GM13976 (cell line): ENCODE results near the gene FAM32A.

ENCODE experiments used
- DNase-seq: peaks from one replicate; pipeline ENCODE4 v3.0.0; 2012; ENCODE audit warnings: low spot score
- in situ Hi-C: fragments of 300-500 bp; cut with MboI; formaldehyde crosslinking; loops from one replicate; pipeline ENCODE4 v1.12.0; 2022; ENCODE audit warnings: low sequenced_read_pairs, mixed read lengths, inconsistent platforms; ENCODE audit not compliant: unreplicated experiment
- TF ChIP-seq, protein P1 (sequence below): IDR thresholded peaks from 2 replicates; pipeline ENCODE4 v1.5.1; 2012; ENCODE audit warnings: borderline replicate concordance, mild to moderate bottlenecking; ENCODE audit not compliant: insufficient read depth; ENCODE audit errors: extremely low read depth, missing control alignments, control extremely low read depth

FAM32A gene

DNA sequence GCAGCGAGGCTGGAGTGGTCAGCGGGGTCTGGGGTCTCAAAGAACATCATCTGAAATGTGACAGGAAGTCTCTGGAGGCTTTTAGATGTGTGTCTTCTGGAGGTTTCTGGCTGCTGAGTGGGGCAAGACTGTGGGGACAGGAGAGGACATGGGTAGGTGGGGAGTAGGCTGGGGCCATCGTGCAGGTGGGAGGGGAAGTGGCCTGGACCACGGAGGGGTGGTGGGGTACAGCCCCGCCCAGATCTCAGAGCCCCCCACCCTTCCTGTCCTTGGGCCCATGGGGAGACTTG lies 18.7 kb downstream of the FAM32A start:
- TF ChIP-seq, protein P1, sequence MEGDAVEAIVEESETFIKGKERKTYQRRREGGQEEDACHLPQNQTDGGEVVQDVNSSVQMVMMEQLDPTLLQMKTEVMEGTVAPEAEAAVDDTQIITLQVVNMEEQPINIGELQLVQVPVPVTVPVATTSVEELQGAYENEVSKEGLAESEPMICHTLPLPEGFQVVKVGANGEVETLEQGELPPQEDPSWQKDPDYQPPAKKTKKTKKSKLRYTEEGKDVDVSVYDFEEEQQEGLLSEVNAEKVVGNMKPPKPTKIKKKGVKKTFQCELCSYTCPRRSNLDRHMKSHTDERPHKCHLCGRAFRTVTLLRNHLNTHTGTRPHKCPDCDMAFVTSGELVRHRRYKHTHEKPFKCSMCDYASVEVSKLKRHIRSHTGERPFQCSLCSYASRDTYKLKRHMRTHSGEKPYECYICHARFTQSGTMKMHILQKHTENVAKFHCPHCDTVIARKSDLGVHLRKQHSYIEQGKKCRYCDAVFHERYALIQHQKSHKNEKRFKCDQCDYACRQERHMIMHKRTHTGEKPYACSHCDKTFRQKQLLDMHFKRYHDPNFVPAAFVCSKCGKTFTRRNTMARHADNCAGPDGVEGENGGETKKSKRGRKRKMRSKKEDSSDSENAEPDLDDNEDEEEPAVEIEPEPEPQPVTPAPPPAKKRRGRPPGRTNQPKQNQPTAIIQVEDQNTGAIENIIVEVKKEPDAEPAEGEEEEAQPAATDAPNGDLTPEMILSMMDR: no peak
- in situ Hi-C loops: no loop called here

DNA sequence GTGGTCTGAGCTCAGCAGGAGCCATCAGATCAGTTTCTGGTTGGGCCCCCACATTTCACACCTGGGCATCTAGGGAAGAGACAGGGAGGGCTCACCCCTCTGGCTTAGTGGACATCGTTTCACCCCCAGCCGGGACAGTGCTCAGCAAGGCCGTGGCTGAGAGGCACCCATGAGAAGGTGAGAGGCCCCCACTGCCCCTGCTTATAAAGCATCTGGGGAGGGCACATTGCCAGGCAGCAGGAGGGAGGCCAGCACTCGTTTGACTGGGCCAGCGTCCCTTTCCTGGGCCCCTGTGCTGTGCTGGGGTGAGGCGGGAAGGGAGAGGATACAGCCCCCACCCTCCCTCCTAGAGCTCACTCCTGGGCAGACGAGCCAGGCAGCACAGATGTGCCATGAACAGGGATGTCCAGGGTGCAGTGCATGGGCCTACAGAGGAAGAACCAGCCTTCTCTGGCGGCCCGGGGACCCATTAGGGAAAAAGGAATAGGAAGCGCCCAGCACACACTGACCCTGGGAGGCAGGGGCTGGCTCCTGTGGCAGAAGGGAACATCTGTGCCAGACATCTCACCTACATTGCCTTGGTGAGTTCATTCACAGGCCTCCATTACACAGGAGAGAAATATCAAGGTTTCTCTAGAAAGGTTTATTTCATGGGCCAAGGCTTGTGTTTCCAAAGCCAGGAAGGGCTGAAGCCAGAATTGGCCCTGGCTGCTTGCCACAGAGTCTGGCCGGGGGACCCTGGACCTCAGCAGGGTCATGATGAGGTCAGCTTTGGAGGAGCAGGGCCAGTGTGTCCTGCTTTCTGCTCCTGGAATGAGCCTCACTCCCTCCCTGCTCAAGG lies 20.2 kb downstream of the FAM32A start:
- in situ Hi-C loops: no loop called here
- no peak for DNase-seq
- TF ChIP-seq, protein P1: no peak

More for the DNA sequence above, 18.7 kb downstream of the FAM32A start:
- no peak for DNase-seq

DNA sequence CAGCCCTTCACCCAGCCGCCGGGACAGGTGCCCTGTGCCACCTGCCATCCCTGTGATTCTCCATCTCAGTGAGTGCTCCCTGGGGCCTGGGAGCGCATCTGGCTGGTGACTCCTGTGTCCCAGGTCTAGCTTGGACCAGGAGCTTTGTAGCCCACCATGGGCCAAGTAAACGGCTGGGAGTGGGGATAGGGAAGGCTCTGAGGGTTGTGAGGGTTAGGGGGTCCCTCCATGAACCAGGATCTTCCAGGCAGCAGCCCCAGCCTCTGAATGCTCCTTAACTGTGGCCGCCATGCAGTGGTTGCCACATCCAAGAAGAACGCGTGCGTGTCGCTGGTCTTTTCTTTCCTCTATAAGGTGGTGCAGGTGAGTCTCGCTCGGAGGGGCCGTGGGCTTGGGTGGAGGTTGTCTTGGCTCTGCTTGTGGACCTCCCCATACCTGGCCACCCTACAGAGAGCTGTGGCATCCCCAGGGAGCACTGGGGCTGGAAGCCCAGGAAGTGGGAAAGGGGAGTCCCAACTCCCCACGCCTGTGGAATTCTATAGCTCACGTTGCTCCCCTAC lies 20.9 kb downstream of the FAM32A start:
- in situ Hi-C loops: no loop called here
- TF ChIP-seq, protein P1: no peak
- no peak for DNase-seq

DNA sequence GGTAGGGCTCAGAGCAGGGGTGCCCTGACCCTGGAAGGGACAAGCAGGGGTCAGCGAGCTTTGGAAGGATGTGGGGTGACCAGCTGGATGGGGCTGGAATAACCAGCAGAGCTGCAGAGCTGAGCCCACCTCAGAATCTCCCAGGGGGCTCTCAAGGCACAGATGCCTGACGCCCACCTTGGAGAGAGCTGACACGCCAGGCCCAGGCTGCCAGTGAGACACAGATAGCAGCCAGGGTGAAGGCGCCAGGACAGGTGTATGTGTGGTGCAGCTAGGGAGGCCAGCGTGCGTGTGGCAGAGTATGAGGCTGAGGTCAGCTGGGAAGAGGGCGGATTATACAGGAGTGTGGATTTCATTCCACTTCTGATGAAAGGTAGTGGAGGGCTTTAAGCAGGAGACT lies 21.4 kb downstream of the FAM32A start:
- TF ChIP-seq, protein P1: no peak
- in situ Hi-C loops: no loop called here

DNA sequence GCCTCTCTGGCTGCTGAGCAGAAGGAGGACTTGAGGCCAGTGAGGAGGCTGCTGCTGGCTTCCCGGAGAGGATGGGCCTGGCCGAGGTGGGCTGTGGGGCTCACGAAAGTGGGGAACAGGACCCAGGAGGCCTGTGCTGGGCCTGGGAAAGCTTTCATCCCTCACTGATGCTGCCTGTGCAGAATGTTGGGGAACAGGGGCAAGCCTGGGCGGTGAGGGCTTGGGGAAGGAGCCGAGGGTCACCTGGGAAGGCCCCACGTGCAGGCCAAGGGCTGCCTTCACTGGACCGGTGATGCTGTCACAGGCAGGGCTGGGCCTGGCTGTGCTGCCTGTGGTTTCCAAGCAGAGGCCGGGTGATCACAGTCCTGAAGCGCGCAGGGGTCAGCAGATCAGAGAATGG lies 21.9 kb downstream of the FAM32A start:
- no peak for DNase-seq
- TF ChIP-seq, protein P1: no peak
- in situ Hi-C loops: no loop called here

More for the DNA sequence above, 21.4 kb downstream of the FAM32A start:
- DNase-seq: no peak

DNA sequence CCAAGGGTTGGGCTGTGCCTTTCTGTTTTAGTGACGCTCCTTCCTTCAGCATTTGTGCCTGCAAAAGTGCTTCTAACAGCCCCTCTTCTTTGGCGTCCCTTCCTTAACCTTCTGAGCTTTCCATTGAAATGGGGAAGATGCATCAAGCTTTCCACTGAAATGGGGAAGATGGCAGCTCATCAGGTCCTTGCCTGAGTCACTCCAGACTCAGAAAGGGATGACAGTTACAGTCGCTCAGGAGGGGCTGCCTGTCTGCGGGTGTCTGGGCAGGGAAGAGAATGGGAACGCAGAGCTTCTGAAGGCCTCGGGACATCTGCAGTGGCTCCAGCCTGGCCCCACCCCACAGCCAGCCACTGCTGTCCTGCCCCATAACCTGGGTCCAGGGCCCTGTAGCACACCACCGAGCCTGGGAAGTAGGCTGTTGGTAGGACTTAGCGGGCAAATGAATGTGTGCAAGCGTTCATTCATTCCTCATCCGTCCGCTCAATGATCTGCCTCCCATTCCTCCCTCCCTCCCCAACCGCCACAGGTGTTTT lies 22.3 kb downstream of the FAM32A start:
- in situ Hi-C loops: no loop called here
- DNase-seq: no peak
- TF ChIP-seq, protein P1: no peak
